Measurements from ENCODE around the gene RPS6KB1.
"Not testable (repeated sequence)": the region's sequence is repeated elsewhere in the genome, so short reads cannot be mapped to it uniquely, and the experiment has no call there.

DNA sequence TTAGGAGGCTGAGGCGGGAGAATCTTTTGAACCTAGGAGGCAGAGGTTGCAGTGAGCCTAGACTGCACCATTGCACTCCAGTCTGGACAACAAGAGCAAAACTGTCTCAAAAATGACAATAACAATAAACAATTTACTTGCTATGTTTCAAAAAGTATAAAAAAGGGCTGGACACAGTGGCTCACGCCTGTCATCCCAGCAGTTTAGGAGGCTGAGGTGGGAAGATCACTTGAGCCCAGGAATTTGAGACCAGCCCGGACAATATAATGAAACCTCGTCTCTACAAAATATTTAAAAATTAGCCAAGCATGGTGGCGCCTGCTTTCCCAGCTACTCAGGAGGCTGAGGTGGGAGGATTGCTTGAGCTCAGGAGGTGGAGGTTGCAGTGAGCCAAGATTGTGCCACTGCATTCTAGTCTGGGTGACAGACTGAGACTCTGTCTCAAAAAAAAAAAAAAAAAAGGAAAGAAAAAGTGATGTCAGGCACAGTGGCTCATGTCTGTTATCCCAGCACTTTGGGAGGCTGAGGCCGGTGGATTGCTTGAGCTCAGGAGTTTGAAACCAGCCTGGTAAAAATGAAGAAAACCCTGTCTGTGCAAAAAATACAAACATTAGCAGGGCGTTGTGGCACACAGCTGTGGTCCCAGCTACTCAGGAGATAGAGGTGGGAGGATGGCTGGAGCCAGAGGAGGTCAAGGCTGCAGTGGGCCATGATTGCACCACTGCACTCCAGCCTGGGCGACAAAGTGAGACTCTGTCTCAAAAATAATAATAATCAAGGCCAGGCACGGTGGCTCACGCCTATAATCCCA is 38.8 kb upstream of the RPS6KB1 start:
- TF ChIP-seq, protein P1, sequence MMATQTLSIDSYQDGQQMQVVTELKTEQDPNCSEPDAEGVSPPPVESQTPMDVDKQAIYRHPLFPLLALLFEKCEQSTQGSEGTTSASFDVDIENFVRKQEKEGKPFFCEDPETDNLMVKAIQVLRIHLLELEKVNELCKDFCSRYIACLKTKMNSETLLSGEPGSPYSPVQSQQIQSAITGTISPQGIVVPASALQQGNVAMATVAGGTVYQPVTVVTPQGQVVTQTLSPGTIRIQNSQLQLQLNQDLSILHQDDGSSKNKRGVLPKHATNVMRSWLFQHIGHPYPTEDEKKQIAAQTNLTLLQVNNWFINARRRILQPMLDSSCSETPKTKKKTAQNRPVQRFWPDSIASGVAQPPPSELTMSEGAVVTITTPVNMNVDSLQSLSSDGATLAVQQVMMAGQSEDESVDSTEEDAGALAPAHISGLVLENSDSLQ (IDR thresholded peaks at IDR 0.05): not testable (repeated sequence)
- TF ChIP-seq, protein P2, sequence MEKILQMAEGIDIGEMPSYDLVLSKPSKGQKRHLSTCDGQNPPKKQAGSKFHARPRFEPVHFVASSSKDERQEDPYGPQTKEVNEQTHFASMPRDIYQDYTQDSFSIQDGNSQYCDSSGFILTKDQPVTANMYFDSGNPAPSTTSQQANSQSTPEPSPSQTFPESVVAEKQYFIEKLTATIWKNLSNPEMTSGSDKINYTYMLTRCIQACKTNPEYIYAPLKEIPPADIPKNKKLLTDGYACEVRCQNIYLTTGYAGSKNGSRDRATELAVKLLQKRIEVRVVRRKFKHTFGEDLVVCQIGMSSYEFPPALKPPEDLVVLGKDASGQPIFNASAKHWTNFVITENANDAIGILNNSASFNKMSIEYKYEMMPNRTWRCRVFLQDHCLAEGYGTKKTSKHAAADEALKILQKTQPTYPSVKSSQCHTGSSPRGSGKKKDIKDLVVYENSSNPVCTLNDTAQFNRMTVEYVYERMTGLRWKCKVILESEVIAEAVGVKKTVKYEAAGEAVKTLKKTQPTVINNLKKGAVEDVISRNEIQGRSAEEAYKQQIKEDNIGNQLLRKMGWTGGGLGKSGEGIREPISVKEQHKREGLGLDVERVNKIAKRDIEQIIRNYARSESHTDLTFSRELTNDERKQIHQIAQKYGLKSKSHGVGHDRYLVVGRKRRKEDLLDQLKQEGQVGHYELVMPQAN (IDR thresholded peaks at IDR 0.05; ENCODE audit: borderline replicate concordance): not testable (repeated sequence)
- TF ChIP-seq, protein P3, sequence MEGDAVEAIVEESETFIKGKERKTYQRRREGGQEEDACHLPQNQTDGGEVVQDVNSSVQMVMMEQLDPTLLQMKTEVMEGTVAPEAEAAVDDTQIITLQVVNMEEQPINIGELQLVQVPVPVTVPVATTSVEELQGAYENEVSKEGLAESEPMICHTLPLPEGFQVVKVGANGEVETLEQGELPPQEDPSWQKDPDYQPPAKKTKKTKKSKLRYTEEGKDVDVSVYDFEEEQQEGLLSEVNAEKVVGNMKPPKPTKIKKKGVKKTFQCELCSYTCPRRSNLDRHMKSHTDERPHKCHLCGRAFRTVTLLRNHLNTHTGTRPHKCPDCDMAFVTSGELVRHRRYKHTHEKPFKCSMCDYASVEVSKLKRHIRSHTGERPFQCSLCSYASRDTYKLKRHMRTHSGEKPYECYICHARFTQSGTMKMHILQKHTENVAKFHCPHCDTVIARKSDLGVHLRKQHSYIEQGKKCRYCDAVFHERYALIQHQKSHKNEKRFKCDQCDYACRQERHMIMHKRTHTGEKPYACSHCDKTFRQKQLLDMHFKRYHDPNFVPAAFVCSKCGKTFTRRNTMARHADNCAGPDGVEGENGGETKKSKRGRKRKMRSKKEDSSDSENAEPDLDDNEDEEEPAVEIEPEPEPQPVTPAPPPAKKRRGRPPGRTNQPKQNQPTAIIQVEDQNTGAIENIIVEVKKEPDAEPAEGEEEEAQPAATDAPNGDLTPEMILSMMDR (IDR thresholded peaks at IDR 0.05 in 2 of 3, conservative IDR thresholded peaks at IDR 0.05 in 1 of 3; ENCODE audit: insufficient read depth in 2 of 3, low read depth in 1 of 3, low read length in 3 of 3): not testable (repeated sequence)
- TF ChIP-seq SIN3B (IDR thresholded peaks at IDR 0.05; ENCODE audit: low read depth); RCOR1 (IDR thresholded peaks at IDR 0.05; ENCODE audit: borderline replicate concordance in 1 of 2, low read depth in 2 of 2, low read length in 2 of 2); TCF7 (IDR thresholded peaks at IDR 0.05; ENCODE audit: borderline replicate concordance); EZH2 (IDR thresholded peaks at IDR 0.05; ENCODE audit: borderline replicate concordance, low read depth, low read length): not testable (repeated sequence)
